ENCODE results near the gene SIPA1L3. TPM values are rescaled to one million over a fixed set of nuclear protein-coding genes. Genes with fewer than 3 reads are reported as not detected.

The SIPA1L3 gene
- total and polyA plus RNA-seq, 2 donors from 2014 or later: 5.8 to 61.7 TPM

DNA sequence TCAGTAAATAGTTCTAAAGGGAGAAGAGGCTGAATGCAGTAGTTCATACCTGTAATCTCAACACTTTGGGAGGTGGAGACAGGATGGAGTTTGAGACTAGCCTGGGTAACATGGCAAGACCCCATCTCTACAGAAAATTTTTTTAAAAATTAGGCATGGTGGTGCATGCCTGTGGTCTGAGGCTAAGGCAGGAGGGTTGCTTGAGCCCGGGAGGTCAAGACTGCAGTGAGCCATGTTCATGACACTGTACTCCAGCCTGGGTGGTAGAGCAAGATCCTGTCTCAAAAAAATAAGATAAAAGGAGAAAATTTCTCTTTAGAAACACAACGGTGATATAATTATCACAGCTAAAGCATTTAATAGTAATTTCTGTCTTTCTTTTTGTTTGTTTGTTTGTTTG, 57.1 kb downstream of the SIPA1L3 start:
- intact Hi-C loops (cut with DNase I): no loop called here
- H3K36me3 ChIP-seq (ENCODE audit: control insufficient read depth in 2 of 3, insufficient read depth in 3 of 3, low read length in 3 of 3): no peaks in the 10 kb centered on the region
- H3K4me3 ChIP-seq (ENCODE audit: low read length in 3 of 3): no peak overlapping the region
- no peak overlapping the region for H3K9ac ChIP-seq (ENCODE audit: low read length in 3 of 3)
- H3K27me3 ChIP-seq (ENCODE audit: control insufficient read depth, insufficient read depth, low read length): no peaks in the 10 kb centered on the region
- no peaks in the 10 kb centered on the region for H3K9me3 ChIP-seq (ENCODE audit: control insufficient read depth in 2 of 3, insufficient read depth in 1 of 3, low read length in 3 of 3)
- no peak for DNase-seq
- no peak overlapping the region for H3K27ac ChIP-seq (ENCODE audit: low read depth in 2 of 2, low read length in 2 of 2)
- FAIRE-seq: no peak
- peaks cover 0 to 13% (median 6%) of the 10 kb centered on the region in 3 donors for H3K4me1 ChIP-seq (ENCODE audit: control insufficient read depth in 2 of 3, insufficient read depth in 2 of 3, low read depth in 1 of 3, low read length in 3 of 3)
- TF ChIP-seq, protein P1, sequence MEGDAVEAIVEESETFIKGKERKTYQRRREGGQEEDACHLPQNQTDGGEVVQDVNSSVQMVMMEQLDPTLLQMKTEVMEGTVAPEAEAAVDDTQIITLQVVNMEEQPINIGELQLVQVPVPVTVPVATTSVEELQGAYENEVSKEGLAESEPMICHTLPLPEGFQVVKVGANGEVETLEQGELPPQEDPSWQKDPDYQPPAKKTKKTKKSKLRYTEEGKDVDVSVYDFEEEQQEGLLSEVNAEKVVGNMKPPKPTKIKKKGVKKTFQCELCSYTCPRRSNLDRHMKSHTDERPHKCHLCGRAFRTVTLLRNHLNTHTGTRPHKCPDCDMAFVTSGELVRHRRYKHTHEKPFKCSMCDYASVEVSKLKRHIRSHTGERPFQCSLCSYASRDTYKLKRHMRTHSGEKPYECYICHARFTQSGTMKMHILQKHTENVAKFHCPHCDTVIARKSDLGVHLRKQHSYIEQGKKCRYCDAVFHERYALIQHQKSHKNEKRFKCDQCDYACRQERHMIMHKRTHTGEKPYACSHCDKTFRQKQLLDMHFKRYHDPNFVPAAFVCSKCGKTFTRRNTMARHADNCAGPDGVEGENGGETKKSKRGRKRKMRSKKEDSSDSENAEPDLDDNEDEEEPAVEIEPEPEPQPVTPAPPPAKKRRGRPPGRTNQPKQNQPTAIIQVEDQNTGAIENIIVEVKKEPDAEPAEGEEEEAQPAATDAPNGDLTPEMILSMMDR (IDR thresholded peaks at IDR 0.05; ENCODE audit: borderline replicate concordance, extremely low read depth, insufficient read depth): no peak

- intact Hi-C loops (cut with DNase I): no loop called here
- Histone ChIP-seq H3K9me3 (ENCODE audit: control insufficient read depth in 2 of 3, insufficient read depth in 1 of 3, low read length in 3 of 3) (peaks cover 0 to 6% (median 2%) of the 10 kb centered on the region in 3 donors), H3K27me3 (ENCODE audit: control insufficient read depth, insufficient read depth, low read length) (no peaks in the 10 kb centered on the region), H3K4me3 (ENCODE audit: low read length in 3 of 3) (no peak overlapping the region), H3K9ac (ENCODE audit: low read length in 3 of 3) (no peak overlapping the region), H3K36me3 (ENCODE audit: control insufficient read depth in 2 of 3, insufficient read depth in 3 of 3, low read length in 3 of 3) (no peaks in the 10 kb centered on the region), H3K27ac (ENCODE audit: low read depth in 2 of 2, low read length in 2 of 2) (peak overlapping the region in 1 of 2 donors; percentile 41), H3K4me1 (ENCODE audit: control insufficient read depth in 2 of 3, insufficient read depth in 2 of 3, low read depth in 1 of 3, low read length in 3 of 3) (peaks cover 0 to 13% (median 6%) of the 10 kb centered on the region in 3 donors)
- FAIRE-seq (no peak), DNase-seq (no peak)
- TF ChIP-seq, protein P1 (IDR thresholded peaks at IDR 0.05; ENCODE audit: borderline replicate concordance, extremely low read depth, insufficient read depth): no peak
These were observed 59.2 kb downstream of the SIPA1L3 start for GRCh38 chr19:37966211-37966661.

DNA sequence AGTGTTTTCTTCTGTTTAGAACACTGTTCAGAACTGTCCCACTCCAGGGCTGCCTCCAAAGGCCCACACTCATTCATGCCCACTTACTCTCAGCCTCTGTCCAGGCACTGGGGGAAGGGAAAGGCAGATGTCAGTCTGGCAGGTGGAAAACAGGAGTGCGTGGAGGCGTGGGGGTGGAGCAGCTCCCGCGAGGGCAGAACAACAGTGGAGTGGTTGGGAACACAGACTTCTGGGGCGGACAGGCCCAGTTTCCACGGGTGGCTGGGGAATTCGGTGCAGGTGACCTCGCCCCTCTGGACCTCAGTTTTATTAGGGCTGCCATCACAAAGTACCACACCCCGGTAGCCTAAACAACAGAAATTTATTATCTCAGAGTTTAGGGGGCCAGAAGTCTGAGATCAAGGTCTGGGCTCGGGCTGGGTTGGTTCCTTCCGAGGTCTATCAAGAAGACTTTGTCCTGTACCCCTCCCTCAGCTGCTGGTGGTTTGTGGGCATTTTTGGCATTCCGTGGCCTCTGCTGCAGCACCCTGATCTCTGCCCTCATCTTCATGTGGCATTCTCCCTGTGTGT, 59.7 kb downstream of the SIPA1L3 start:
- FAIRE-seq (no peak), DNase-seq (no peak)
- intact Hi-C loops (cut with DNase I): no loop called here
- H3K36me3 ChIP-seq (ENCODE audit: control insufficient read depth in 2 of 3, insufficient read depth in 3 of 3, low read length in 3 of 3): no peaks in the 10 kb centered on the region
- peaks cover 0 to 6% (median 2%) of the 10 kb centered on the region in 3 donors for H3K9me3 ChIP-seq (ENCODE audit: control insufficient read depth in 2 of 3, insufficient read depth in 1 of 3, low read length in 3 of 3)
- H3K4me1 ChIP-seq (ENCODE audit: control insufficient read depth in 2 of 3, insufficient read depth in 2 of 3, low read depth in 1 of 3, low read length in 3 of 3): peaks cover 0 to 13% (median 6%) of the 10 kb centered on the region in 3 donors
- peak overlapping the region in 1 of 2 donors; percentile 41 for H3K27ac ChIP-seq (ENCODE audit: low read depth in 2 of 2, low read length in 2 of 2)
- no peak overlapping the region for H3K9ac ChIP-seq (ENCODE audit: low read length in 3 of 3)
- H3K4me3 ChIP-seq (ENCODE audit: low read length in 3 of 3): no peak overlapping the region
- H3K27me3 ChIP-seq (ENCODE audit: control insufficient read depth, insufficient read depth, low read length): no peaks in the 10 kb centered on the region
- TF ChIP-seq, protein P1 (IDR thresholded peaks at IDR 0.05; ENCODE audit: borderline replicate concordance, extremely low read depth, insufficient read depth): no peak
